Suprapubic skin (tissue), 4 donors: ENCODE results near the gene POLE3. TPM values are rescaled to one million over a fixed set of nuclear protein-coding genes. Genes with fewer than 3 reads are reported as not detected.
"Not testable (repeated sequence)": the region's sequence is repeated elsewhere in the genome, so short reads cannot be mapped to it uniquely, and the experiment has no call there.

Experiments used
- DNase-seq, 2 donors: peaks; one replicate each; pipeline ENCODE4 v3.0.0-alpha.2; 2019; ENCODE audit warnings: low spot score in 2 of 2
- H3K27ac ChIP-seq: fragments of 200-600 bp; sonication (generic); one replicate; pipeline ENCODE4 v1.5.1; 2019
- H3K27me3 ChIP-seq: fragments of 200-600 bp; sonication (generic); one replicate; pipeline ENCODE4 v1.5.1; 2019
- H3K36me3 ChIP-seq: fragments of 200-600 bp; sonication (generic); one replicate; pipeline ENCODE4 v1.5.1; 2019
- H3K4me1 ChIP-seq: fragments of 200-600 bp; sonication (generic); one replicate; pipeline ENCODE4 v1.5.1; 2019
- H3K4me3 ChIP-seq: fragments of 200-600 bp; sonication (generic); one replicate; pipeline ENCODE4 v1.5.1; 2019; ENCODE audit warnings: mild to moderate bottlenecking
- H3K9me3 ChIP-seq: fragments of 200-600 bp; sonication (generic); one replicate; pipeline ENCODE4 v1.5.1; 2019
- EP300 ChIP-seq: sonication (generic); formaldehyde crosslinking; IDR thresholded peaks from one replicate; pipeline ENCODE4 v1.6.1; 2017; ENCODE audit warnings: antibody characterized with exemption
- POLR2A ChIP-seq, 2 donors: fragments of 450-650 bp; IDR thresholded peaks; one replicate each; pipeline ENCODE4 v1.6.1; 2017; ENCODE audit warnings: antibody characterized with exemption in 2 of 2, mild to moderate bottlenecking in 2 of 2, moderate library complexity in 2 of 2
- POLR2AphosphoS5 ChIP-seq, 3 donors: sonication (generic); formaldehyde crosslinking; IDR thresholded peaks; one replicate each; pipeline ENCODE4 v1.6.1; 2017; ENCODE audit warnings: antibody characterized with exemption in 3 of 3
- WGBS: methylation state at CpG from one replicate; pipeline ENCODE4 v1.1.5; 2018; 5-methylcytosine and 5-hydroxymethylcytosine counted together
- total RNA-seq, 4 donors: library from RNA; depleted of rRNA; stranded (reverse); fragments of >200 nt; gene quantifications; one replicate each; pipeline ENCODE4 v1.1.0, GENCODE V29; 2016
- TF ChIP-seq, protein P1 (sequence below), 2 donors: fragments of 200-600 bp in 1 of 2; fragments of 450-650 bp in 1 of 2; sonication (generic) in 1 of 2; IDR thresholded peaks; one replicate each; pipeline ENCODE4 v1.5.1; 2016 to 2019; ENCODE audit warnings: antibody characterized with exemption in 2 of 2, mild to moderate bottlenecking in 1 of 2, moderate library complexity in 1 of 2

POLE3 gene
- total RNA-seq, 4 donors from 2014 or later, result 32.6 to 52.6 (median 36.6) TPM

DNA sequence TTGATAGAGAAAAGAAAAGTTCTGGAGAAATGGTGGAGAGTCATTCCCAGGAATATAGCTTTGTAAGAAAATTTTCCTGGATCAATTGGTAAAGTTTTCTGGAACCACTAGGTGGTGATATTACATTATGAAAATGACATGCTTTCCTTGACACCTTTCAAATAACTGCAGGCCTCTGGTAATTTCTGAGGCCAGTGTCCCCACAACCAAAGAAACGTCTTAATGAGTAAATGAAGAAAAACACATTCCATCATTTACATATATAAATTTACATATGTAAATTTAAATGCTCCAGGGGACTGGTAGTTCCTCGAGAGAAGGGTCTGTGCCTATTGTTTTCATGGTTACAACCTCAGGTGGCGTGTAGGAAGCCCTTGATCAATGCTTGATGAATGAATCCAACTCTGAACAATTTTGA is 35.9 kb upstream of the POLE3 start:
- WGBS, result 57% methylated on average over 3 of the region's 3 CpGs
- H3K36me3 ChIP-seq, result no peaks in the 10 kb centered on the region
- H3K27ac ChIP-seq, result no peak overlapping the region

DNA sequence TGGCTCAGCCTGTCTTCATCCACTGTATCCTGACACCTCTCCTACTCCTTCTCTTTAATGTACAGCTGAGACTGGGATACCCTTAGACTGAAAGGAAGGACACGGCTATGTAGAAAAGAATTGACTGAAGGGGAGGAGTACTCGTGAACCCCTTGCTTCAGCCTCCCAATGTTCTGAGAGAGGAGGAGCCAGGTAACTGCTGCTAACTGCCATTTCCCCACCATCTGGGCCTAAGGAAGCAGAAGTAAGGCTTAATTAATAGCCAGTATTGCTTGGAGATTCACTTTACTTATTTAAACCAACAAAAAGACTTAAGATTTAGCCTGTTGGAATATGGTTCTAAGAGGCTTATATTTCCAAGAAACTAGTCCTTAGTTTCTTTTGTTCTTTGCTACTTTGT is 34.3 kb upstream of the POLE3 start:
- Histone ChIP-seq H3K27ac (no peak overlapping the region), H3K4me1 (no peaks in the 10 kb centered on the region), H3K4me3 (no peak overlapping the region), H3K9me3 (no peaks in the 10 kb centered on the region), H3K36me3 (no peaks in the 10 kb centered on the region), H3K27me3 (no peaks in the 10 kb centered on the region)
- no peak for DNase-seq
- 96% methylated on average over 2 of the region's 2 CpGs for WGBS
- no peak for TF ChIP-seq POLR2AphosphoS5 (IDR thresholded peaks at IDR 0.05)
- no peak for TF ChIP-seq POLR2A (IDR thresholded peaks at IDR 0.05)
- TF ChIP-seq EP300, result no peak
- TF ChIP-seq, protein P1, sequence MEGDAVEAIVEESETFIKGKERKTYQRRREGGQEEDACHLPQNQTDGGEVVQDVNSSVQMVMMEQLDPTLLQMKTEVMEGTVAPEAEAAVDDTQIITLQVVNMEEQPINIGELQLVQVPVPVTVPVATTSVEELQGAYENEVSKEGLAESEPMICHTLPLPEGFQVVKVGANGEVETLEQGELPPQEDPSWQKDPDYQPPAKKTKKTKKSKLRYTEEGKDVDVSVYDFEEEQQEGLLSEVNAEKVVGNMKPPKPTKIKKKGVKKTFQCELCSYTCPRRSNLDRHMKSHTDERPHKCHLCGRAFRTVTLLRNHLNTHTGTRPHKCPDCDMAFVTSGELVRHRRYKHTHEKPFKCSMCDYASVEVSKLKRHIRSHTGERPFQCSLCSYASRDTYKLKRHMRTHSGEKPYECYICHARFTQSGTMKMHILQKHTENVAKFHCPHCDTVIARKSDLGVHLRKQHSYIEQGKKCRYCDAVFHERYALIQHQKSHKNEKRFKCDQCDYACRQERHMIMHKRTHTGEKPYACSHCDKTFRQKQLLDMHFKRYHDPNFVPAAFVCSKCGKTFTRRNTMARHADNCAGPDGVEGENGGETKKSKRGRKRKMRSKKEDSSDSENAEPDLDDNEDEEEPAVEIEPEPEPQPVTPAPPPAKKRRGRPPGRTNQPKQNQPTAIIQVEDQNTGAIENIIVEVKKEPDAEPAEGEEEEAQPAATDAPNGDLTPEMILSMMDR (IDR thresholded peaks at IDR 0.05), result no peak

More for the DNA sequence above, 35.9 kb upstream of the POLE3 start:
- DNase-seq, result no peak
- Histone ChIP-seq H3K27me3 (no peaks in the 10 kb centered on the region), H3K9me3 (no peaks in the 10 kb centered on the region), H3K4me1 (no peaks in the 10 kb centered on the region), H3K4me3 (no peak overlapping the region)
- TF ChIP-seq POLR2AphosphoS5 (IDR thresholded peaks at IDR 0.05), result no peak
- TF ChIP-seq, protein P1 (IDR thresholded peaks at IDR 0.05), result peak; percentile 30 to 45

DNA sequence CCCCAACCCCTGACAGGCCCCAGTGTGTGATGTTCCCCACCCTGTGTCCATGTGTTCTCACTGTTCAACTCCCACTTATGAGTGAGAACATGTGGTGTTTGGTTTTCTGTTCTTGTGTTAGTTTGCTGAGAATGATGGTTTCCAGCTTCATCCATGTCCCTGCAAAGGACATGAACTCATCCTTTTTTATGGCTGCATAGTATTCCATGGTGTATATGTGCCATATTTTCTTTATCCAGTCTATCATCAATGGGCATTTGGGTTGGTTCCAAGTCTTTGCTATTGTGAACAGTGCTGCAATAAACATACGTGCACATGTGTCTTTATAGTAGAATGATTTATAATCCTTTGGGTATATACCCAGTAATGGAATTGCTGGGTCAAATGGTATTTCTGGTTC is 27.2 kb upstream of the POLE3 start:
- H3K9me3 ChIP-seq, H3K4me1 ChIP-seq, DNase-seq, H3K36me3 ChIP-seq, H3K27me3 ChIP-seq, H3K4me3 ChIP-seq, H3K27ac ChIP-seq: not testable (repeated sequence)
- 89% methylated on average over 1 of the region's 1 CpG for WGBS

DNA sequence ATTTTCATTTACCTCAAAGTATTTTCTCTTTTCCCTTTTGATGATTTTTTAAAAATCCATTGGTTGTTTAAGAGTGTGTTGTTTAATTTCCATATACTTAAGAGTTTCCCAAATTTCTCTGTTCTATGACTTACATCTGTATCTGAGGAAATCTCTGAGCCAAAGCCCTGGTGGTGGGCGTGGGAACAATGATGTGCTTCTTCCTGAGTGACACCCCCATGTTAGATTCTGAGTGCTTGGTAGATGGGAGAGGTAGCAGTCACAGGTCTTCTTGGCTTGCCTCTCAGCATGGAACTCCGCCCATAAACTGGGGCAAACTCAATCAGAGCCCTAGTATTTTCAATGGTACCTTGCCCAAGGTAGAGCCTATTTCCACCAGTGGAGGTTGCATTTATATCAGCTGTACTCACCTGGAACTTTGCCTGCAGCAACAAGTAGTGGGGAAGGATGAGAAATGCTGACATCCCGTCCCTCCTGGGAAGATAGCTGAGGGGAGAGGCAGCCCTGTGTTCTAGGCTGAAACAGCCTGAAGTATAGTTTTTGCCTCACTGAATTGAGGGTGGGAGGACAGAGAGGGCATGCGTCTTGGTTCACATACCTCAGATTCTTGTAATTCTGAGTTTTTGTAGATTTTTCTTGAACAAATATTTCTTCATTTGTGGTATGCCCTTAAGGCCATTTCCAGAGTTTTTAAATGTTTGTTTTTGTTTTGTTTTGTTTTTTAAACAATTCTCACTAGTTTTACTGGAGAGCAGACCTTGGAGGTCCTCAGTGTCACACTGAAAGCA is 26.4 kb upstream of the POLE3 start:
- WGBS, result 68% methylated on average over 4 of the region's 4 CpGs
- Histone ChIP-seq H3K4me3 (no peak overlapping the region), H3K27ac (no peak overlapping the region), H3K36me3 (no peaks in the 10 kb centered on the region), H3K4me1 (no peaks in the 10 kb centered on the region), H3K27me3 (no peaks in the 10 kb centered on the region), H3K9me3 (no peaks in the 10 kb centered on the region)
- no peak for DNase-seq
- TF ChIP-seq, protein P1 (IDR thresholded peaks at IDR 0.05), result no peak
- TF ChIP-seq POLR2A (IDR thresholded peaks at IDR 0.05) (no peak), POLR2AphosphoS5 (IDR thresholded peaks at IDR 0.05) (no peak), EP300 (no peak)

DNA sequence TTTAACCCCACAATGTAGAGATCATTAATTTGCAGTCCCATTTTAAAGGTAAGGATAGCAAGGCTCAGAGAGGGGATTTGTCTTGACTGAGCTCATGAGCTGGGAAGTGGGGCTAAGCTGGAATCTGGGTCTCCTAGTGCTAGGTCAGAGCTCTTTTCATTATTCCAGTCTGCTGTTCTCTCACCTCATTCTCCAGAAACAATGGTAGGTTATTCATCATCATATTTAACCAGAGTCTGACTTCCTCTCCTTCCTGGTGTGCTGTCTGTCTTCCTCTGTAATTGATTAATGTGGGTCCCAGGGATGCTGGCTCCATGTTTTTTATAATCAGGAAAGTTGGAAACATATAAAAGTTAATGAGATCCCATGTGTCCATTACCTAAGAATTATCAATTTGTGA is 20.7 kb upstream of the POLE3 start:
- Histone ChIP-seq H3K27ac (no peak overlapping the region), H3K4me3 (no peak overlapping the region), H3K4me1 (no peaks in the 10 kb centered on the region), H3K9me3 (no peaks in the 10 kb centered on the region), H3K36me3 (no peaks in the 10 kb centered on the region), H3K27me3 (no peaks in the 10 kb centered on the region)
- no peak for DNase-seq
- TF ChIP-seq, protein P1 (IDR thresholded peaks at IDR 0.05), result no peak
- no peak for TF ChIP-seq POLR2AphosphoS5 (IDR thresholded peaks at IDR 0.05)
- TF ChIP-seq EP300, result no peak
- TF ChIP-seq POLR2A (IDR thresholded peaks at IDR 0.05), result no peak
